ENCODE data around the gene NYAP2.

Gene NYAP2

GRCh38 chr2:225496568-225496967 is 97.1 kb downstream of the NYAP2 start:
- no peak for DNase-seq (ENCODE audit: low read depth)
- TF ChIP-seq, protein P1, sequence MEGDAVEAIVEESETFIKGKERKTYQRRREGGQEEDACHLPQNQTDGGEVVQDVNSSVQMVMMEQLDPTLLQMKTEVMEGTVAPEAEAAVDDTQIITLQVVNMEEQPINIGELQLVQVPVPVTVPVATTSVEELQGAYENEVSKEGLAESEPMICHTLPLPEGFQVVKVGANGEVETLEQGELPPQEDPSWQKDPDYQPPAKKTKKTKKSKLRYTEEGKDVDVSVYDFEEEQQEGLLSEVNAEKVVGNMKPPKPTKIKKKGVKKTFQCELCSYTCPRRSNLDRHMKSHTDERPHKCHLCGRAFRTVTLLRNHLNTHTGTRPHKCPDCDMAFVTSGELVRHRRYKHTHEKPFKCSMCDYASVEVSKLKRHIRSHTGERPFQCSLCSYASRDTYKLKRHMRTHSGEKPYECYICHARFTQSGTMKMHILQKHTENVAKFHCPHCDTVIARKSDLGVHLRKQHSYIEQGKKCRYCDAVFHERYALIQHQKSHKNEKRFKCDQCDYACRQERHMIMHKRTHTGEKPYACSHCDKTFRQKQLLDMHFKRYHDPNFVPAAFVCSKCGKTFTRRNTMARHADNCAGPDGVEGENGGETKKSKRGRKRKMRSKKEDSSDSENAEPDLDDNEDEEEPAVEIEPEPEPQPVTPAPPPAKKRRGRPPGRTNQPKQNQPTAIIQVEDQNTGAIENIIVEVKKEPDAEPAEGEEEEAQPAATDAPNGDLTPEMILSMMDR (conservative IDR thresholded peaks at IDR 0.05; ENCODE audit: control insufficient read depth, insufficient read depth, low read depth, low read length) = no peak
- H3K4me3 ChIP-seq (ENCODE audit: control insufficient read depth, low read depth, low read length) = no peak overlapping the region

DNA sequence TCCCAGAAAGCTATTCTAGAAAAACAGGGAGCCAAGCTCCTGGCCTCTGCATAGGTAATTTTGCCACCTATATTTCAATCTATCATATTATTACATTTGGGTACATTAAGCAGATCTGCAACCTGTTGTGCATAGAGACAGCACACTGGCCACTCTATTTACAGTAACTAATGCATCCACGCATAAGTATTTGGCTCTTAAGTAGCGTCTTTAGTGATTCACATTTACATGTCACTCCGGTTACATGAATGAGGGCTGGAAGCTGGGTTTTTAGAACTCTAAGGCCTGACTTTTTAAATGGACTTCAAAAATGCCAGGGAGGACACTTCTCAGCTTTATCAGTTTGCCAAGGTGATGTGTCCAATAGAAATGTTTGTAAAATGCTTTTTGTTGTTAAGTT is 97.7 kb downstream of the NYAP2 start:
- H3K4me3 ChIP-seq (ENCODE audit: control insufficient read depth, low read depth, low read length) = no peak overlapping the region
- TF ChIP-seq, protein P1 (conservative IDR thresholded peaks at IDR 0.05; ENCODE audit: control insufficient read depth, insufficient read depth, low read depth, low read length) = no peak
- DNase-seq (ENCODE audit: low read depth) = no peak

DNA sequence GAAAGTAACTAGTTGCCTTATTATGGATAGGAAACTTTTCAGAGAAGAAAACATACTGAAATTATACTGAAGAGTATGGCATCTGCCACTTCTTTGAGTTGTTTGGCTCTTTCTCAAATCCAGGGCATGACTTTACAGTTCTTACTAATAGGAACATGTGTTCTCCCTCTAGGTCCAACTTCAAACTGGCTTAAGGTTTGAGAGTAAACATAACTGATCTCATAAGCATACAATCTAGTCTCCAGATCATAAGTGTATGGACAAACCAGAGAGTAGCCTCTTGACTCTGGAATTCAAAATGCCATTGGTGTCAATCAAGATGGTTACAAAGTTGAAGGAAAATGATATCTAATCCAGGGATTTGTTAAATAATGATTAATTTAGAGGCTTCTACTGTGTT is 101.5 kb downstream of the NYAP2 start:
- H3K4me3 ChIP-seq (ENCODE audit: control insufficient read depth, low read depth, low read length) = no peak overlapping the region
- TF ChIP-seq, protein P1 (conservative IDR thresholded peaks at IDR 0.05; ENCODE audit: control insufficient read depth, insufficient read depth, low read depth, low read length) = no peak
- DNase-seq (ENCODE audit: low read depth) = no peak

GRCh38 chr2:225502971-225503370 is 103.5 kb downstream of the NYAP2 start:
- TF ChIP-seq, protein P1 (conservative IDR thresholded peaks at IDR 0.05; ENCODE audit: control insufficient read depth, insufficient read depth, low read depth, low read length) = no peak
- H3K4me3 ChIP-seq (ENCODE audit: control insufficient read depth, low read depth, low read length) = no peak overlapping the region
- DNase-seq (ENCODE audit: low read depth) = no peak

GRCh38 chr2:225510796-225511195 is 111.3 kb downstream of the NYAP2 start:
- DNase-seq (ENCODE audit: low read depth) = no peak
- H3K4me3 ChIP-seq (ENCODE audit: control insufficient read depth, low read depth, low read length) = no peak overlapping the region
- TF ChIP-seq, protein P1 (conservative IDR thresholded peaks at IDR 0.05; ENCODE audit: control insufficient read depth, insufficient read depth, low read depth, low read length) = no peak

DNA sequence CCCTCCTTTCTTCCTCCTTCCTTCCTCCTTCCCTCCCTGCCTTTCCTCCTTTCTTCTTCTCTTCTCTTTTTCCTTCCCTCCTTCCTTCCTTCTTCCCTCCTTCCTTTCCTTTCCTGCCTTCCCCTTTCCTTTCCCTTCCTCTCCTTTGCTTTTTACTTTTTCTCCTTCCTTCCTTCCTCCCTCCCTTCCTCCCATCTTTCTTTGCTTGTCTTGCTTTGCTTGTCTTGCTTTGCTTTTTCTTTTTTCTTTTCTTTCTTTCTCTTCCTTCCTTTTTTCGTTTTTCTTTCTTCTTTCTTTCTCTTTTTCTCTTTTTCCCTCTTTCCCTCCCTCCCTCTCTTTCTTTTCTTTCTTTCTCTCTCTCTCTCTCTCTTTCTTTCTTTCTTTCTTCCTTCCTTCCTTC is 113.0 kb downstream of the NYAP2 start:
- TF ChIP-seq, protein P1 (conservative IDR thresholded peaks at IDR 0.05; ENCODE audit: control insufficient read depth, insufficient read depth, low read depth, low read length) = no peak

GRCh38 chr2:225512876-225513540 is 113.5 kb downstream of the NYAP2 start:
- peak; percentile 14 for DNase-seq (ENCODE audit: low read depth)
- no peak overlapping the region for H3K4me3 ChIP-seq (ENCODE audit: control insufficient read depth, low read depth, low read length)
- TF ChIP-seq, protein P1 (conservative IDR thresholded peaks at IDR 0.05; ENCODE audit: control insufficient read depth, insufficient read depth, low read depth, low read length) = no peak

More for the DNA sequence above, 113.0 kb downstream of the NYAP2 start:
- DNase-seq (ENCODE audit: low read depth) = no peak
- H3K4me3 ChIP-seq (ENCODE audit: control insufficient read depth, low read depth, low read length) = no peak overlapping the region

All from fibroblast of mammary gland (primary cell).